ENCODE data around the gene NME7. TPM values are rescaled to one million over a fixed set of nuclear protein-coding genes. Genes with fewer than 3 reads are reported as not detected.
"Not testable (repeated sequence)": the region's sequence is repeated elsewhere in the genome, so short reads cannot be mapped to it uniquely, and the experiment has no call there.

Gene NME7
- polyA plus RNA-seq, 1 donor: 12.0 TPM

GRCh38 chr1:169305356-169305755, 62.2 kb downstream of the NME7 start:
- no peak for DNase-seq

DNA sequence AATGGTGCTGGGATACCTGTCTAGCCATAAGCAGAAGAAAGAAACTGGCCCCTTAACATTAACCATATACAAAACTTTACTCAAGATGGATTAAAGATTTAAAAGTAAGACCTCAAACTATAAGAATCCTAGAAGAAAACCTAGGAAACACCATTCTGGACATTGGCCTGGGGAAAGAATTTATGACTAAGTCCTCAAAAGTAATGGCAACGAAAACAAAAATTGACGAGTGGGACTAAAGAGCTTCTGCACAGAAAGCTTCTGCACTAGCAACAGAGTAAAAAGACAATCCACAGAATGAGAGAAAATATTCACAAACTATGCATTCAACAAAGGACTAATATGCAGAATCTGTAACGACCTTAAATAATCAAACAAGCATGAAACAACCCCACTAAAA, 66.7 kb downstream of the NME7 start:
- DNase-seq: no peak

- DNase-seq: no peak
Measured at GRCh38 chr1:169298441-169298840, 69.2 kb downstream of the NME7 start.

DNA sequence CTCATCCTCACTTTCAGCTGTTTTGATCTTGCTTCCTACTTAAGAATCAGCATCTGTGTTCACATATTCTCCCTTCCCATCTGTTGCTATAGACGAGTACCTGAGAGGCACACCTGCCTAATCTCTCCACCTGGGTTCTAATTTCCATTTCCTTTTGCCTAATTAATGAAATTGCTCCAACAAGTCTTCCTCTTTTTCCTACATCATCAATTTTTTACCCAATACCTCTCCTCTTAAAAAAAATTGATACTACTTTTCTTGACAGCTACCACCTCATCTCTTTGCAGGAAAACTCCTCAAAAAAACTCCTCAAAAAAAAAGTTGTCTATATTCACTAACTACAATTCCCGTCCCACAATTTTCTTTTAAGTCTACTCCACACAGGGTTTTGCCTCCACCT, 71.8 kb downstream of the NME7 start:
- DNase-seq: no peak

DNA sequence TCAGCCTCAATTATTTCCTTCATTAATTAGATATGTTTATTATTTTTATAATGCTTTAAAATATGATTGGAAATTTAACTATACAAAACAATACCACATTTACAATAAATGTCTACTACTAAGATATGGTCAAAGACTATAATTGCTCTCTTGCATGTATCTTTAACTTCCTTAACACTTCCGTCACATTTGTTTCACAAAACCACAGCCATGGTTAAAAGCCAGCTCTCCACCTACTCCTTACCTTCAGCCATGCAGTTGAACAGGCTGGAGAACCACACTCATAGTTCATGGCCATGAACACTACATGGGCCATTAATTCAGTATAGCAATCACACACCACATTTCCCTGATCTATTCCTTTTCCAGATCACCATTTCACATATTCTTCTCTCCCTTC, 72.2 kb downstream of the NME7 start:
- no peak for DNase-seq

- DNase-seq: no peak
Measured at GRCh38 chr1:169289016-169289415, 78.6 kb downstream of the NME7 start.

DNA sequence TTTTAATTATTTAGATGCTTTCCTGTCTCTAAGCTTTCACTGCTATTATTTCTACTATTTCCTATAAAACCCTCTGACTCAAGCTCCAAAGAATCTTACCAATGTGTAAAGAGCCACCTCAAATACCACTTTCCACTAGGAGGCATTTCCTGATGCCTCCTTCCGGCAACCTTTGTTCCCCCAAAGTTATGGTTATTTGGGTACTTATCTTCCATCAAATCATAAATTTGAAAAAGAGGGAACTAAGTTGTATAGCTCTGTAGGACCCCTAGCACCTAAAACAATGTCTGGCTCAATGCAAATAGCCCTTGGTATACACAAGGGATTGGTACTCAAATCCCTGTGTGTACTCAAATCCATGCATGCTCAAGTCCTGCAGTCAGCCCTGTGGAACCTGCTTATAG, 79.6 kb downstream of the NME7 start:
- DNase-seq: no peak

DNA sequence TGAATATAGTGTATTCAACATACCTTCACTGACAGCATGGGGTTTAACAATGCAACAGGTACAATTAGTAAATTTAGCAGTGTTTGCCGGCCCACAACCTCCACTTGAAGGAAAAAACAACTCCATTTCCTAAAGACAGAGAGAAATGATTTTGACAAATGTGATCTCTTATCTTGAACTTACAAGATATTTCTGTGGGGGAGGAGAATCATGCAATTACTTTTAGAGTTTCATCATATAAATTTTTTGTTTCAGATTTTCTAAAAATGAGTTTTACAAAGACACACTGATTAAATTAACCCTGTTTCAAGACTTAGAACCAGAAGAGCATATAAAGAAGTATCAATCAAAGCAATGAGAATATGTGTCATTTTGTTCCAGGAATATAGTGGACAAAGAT, 80.3 kb downstream of the NME7 start:
- no peak for DNase-seq

DNA sequence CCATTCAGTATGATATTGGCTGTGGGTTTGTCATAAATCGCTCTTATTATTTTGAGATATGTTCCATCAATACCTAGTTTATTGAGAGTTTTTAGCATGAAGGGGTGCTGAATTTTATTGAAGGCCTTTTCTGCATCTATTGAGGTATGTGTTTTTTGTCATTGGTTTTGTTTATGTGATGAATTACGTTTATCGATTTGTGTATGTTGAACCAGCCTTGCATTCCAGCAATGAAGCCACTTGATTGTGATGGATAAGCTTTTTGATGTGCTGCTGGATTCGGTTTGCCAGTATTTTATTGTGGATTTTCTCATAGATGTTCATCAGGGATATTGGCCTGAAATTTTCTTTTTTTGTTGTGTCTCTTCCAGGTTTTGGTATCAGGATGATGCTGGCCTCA, 86.0 kb downstream of the NME7 start:
- not testable (repeated sequence) for DNase-seq

DNA sequence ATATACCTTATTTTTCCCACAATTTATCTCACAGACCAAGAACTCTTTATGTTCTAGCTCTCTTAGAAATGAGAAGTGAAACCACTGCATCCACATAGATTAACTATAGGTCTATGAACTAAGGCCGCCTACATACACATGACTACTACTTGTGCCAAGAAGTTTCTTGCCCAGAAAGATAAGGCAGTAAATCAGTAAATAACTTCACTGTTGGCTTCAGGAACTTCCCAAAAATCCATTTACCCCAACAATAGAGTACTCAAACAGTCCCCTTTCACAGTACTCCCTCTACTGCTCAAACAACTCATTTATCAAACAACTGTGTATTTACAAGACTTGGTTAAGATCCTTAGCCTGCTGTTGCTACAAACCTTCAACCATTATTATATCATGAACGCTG, 96.5 kb downstream of the NME7 start:
- DNase-seq: peak; percentile 3

DNA sequence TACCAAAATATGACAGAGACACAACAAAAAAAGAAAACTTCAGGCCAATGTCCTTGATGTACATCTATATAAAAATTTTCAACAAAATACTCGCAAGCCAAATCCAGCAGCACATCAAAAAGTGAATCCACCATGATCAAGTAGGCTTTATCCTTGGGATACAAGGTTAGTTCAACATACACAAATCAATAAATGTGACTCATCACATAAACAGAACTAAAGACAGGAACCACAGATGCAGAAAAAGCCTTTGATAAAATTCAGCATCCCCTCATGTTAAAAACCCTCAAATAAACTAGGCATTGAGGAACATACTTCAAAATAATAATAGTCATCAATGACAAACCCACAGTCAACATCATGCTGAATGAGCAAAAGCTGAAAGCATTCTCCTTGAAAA, 101.5 kb downstream of the NME7 start:
- DNase-seq: no peak

GRCh38 chr1:169263059-169263458, 104.5 kb downstream of the NME7 start:
- no peak for DNase-seq

DNA sequence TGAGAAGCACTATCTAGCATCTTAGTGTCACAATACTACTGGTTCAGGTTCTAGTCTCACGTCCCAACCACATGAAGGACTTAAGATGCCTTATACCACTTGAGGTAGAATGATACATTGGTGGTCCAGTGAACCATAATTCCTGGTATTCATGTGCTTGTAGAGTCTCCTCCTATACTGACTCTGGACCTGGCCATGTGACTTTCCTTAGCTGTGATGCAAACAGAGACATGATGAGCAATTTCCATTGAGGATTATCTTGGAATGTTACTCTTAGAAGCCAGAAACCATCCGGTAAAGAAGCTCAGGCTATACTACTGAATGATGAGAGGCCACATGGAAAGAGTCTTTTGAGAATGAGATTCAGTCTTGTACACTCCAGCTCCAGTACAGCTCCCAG, 105.7 kb downstream of the NME7 start:
- DNase-seq: no peak

GRCh38 chr1:169260478-169261151, 107.0 kb downstream of the NME7 start:
- DNase-seq: no peak

DNA sequence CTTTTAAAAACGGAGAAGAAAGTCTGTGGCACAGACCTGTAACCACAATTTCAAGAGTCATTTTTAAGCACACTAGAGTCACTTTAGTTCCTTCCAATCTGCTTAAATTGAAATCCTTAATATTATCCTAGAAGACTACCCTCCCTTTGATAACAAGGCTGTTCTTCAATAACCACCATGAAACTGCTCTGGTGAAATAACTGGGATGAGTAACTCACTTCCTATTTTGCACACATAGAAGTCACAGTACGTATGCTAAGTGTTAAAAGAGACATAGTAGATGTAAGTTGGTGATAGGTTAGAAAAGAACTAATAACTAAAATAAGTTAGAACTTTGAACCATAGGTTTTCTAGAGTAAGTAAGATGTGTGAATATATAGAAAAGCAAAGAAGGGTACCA, 107.8 kb downstream of the NME7 start:
- DNase-seq: no peak

- no peak for DNase-seq
Measured at GRCh38 chr1:169250795-169251194, 116.8 kb downstream of the NME7 start.

GRCh38 chr1:169250022-169250421, 117.6 kb downstream of the NME7 start:
- no peak for DNase-seq

DNA sequence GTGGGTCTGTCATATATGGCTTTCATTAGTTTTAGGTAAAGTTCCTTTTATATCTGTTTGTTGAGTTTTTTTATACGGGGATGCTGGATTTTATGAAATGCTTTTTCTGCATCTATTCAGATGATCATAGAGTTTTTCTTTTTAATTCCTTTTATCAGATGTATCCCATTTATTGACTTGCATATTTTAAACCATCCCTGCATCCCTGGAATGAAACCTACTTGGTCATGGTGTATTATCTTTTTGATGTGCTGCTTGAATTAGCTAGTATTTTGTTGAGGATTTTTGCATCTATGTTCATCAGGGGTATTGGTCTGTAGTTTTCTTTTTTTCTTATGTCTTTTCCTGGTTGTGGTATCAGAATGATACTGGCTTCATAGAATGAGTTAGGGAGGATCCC, 118.0 kb downstream of the NME7 start:
- DNase-seq: no peak

- DNase-seq: no peak
Measured at GRCh38 chr1:169245706-169246105, 121.9 kb downstream of the NME7 start.

- no peak for DNase-seq
Measured at GRCh38 chr1:169240449-169241232, 127.0 kb downstream of the NME7 start.

DNA sequence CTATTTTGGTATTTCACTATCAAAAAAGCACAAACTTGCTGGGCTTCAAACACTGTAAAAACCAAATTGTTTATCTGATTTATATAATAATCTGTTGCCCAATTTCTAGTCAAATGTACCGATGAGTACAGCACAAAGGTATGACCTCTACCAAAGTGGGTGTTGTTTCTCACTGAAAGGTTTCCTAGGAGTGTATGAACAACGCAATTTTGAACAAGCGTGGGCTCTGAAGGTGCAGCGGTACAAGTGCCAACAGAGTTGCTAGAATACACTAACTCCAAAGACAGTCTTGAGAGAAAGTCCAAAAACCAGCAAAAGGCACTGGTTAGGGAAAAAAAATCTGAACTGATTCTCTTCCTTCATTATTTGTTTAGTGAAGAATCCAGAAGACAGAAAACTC, 130.7 kb downstream of the NME7 start:
- no peak for DNase-seq

DNA sequence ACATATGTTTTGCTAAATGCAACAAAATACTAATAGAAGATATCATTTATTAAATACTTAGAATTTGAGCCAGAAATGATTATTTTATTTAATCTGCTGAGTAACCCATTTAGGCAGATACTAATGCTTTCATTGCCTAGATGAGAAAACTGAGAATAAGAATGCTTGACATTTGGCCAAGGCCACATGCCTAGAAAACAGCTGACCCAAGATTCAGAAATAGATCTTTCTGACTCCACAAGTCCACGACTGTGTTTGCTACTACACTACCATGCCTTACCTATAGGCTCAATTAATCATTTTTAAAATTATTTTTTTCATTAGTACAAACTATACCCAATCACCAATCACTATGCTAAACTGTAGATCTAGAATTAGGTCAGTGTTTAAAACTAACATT, 131.5 kb downstream of the NME7 start:
- peak; percentile 12 for DNase-seq

GRCh38 chr1:169235568-169235967, 132.0 kb downstream of the NME7 start:
- no peak for DNase-seq

- DNase-seq: no peak
Measured at GRCh38 chr1:169234780-169235179, 132.8 kb downstream of the NME7 start.

Data from hindlimb muscle (tissue), 1 donor.